Measurements from ENCODE around the gene PWWP2B. TPM values are rescaled to one million over a fixed set of nuclear protein-coding genes. Genes with fewer than 3 reads are reported as not detected.

Gene PWWP2B
- total and polyA plus RNA-seq, 2 of the 8 experiments (the other 6 are each of a cell fraction or from before 2014, with no cell fraction given), result 5.3 to 10.8 TPM

DNA sequence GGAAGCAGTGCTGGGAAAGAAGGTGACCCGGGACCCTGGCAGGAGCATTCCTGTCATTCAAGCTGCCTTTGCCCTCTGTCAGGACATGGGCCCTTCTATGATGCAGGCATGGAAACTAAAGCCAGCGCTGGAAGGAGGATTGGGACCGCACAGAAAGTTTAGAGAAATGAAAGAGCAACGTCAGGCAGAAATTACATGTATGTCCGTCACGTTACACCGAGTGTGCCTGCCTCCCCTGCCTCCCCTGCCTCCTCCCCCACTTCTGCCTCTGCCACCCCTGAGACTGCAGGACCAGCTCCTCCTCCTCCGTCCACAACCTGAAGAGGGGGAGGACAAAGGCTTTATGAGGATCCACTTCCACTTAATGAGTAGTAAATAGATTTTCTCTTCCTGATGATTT is 13.9 kb upstream of the PWWP2B start:
- Histone ChIP-seq H2BK120ac (replicated peaks; ENCODE audit: low read depth, low read length) (no peak overlapping the region), H4K8ac (ENCODE audit: extremely low read depth, insufficient read depth, low read length) (no peak overlapping the region), H4K5ac (ENCODE audit: insufficient read length, low read depth, low read length) (no peak overlapping the region), H2BK15ac (ENCODE audit: low read length) (no peak overlapping the region), H4K20me1 (replicated peaks in 1 of 2; ENCODE audit: control insufficient read depth in 1 of 2, insufficient read depth in 2 of 2, low read length in 2 of 2) (no peaks in the 10 kb centered on the region), H3K9ac (replicated peaks in 1 of 4; ENCODE audit: extremely low read depth in 1 of 4, low read depth in 3 of 4, low read length in 3 of 4) (no peak overlapping the region), H2AFZ (ENCODE audit: low read length) (no peak overlapping the region), H3K9me3 (ENCODE audit: insufficient read depth in 2 of 2, low read depth in 1 of 2, low read length in 1 of 2) (no peaks in the 10 kb centered on the region), H3K4ac (replicated peaks; ENCODE audit: insufficient read length, low read depth, low read length) (no peak overlapping the region), H3K79me1 (ENCODE audit: low read depth, low read length) (no peaks in the 10 kb centered on the region), H3K4me3 (ENCODE audit: extremely low read depth in 1 of 4, insufficient read depth in 2 of 4, low read depth in 3 of 4, low read length in 4 of 4) (no peak overlapping the region), H3K27ac (ENCODE audit: low read depth, low read length) (no peak overlapping the region), H3K56ac (replicated peaks; ENCODE audit: insufficient read length, low read depth, low read length) (no peak overlapping the region), H2BK5ac (ENCODE audit: low read depth, low read length) (no peak overlapping the region), H2AK5ac (ENCODE audit: low read depth, low read length) (no peak overlapping the region), H2BK20ac (ENCODE audit: low read length) (no peak overlapping the region), H3K18ac (ENCODE audit: extremely low read depth, low read length) (no peak overlapping the region), H3K27me3 (replicated peaks in 1 of 4; ENCODE audit: control insufficient read depth in 3 of 4, extremely low read depth in 1 of 4, insufficient read depth in 3 of 4, low read length in 3 of 4) (no peaks in the 10 kb centered on the region), H3K79me2 (ENCODE audit: control insufficient read depth in 1 of 2, insufficient read depth in 2 of 2, low read length in 2 of 2) (no peaks in the 10 kb centered on the region), H3K36me3 (ENCODE audit: control insufficient read depth in 2 of 4, insufficient read depth in 4 of 4, low read length in 3 of 4) (no peaks in the 10 kb centered on the region), H3K4me1 (replicated peaks in 1 of 4; ENCODE audit: control insufficient read depth in 3 of 4, insufficient read depth in 4 of 4, low read length in 3 of 4) (no peaks in the 10 kb centered on the region; a peak in 2 of 7 replicates), H3K23ac (ENCODE audit: insufficient read length) (no peak overlapping the region), H3K4me2 (ENCODE audit: insufficient read depth in 1 of 2, low read depth in 2 of 2, low read length in 2 of 2) (no peak overlapping the region), H2BK12ac (ENCODE audit: low read depth, low read length) (no peak overlapping the region), H3K14ac (ENCODE audit: insufficient read length) (no peak overlapping the region), H3K23me2 (ENCODE audit: low read depth, low read length) (no peaks in the 10 kb centered on the region), H4K91ac (replicated peaks; ENCODE audit: insufficient read length, low read length) (no peak overlapping the region)
- no peak for TF ChIP-seq SIN3A (conservative IDR thresholded peaks at IDR 0.05 in 1 of 2, IDR thresholded peaks at IDR 0.05 in 1 of 2; ENCODE audit: low read depth in 1 of 2, low read length in 2 of 2)
- no peak for TF ChIP-seq JUND (IDR thresholded peaks at IDR 0.05; ENCODE audit: low read length)
- TF ChIP-seq MAFK (IDR thresholded peaks at IDR 0.05; ENCODE audit: low read depth, low read length), result no peak
- TF ChIP-seq ASH2L (IDR thresholded peaks at IDR 0.05; ENCODE audit: low read length), result no peak
- TF ChIP-seq KDM4A (IDR thresholded peaks at IDR 0.05; ENCODE audit: low read depth, low read length, severe bottlenecking), result no peak
- TF ChIP-seq, protein P1, sequence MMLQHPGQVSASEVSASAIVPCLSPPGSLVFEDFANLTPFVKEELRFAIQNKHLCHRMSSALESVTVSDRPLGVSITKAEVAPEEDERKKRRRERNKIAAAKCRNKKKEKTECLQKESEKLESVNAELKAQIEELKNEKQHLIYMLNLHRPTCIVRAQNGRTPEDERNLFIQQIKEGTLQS (IDR thresholded peaks at IDR 0.05; ENCODE audit: insufficient read depth, low read depth, low read length), result no peak
- no peak for TF ChIP-seq YY1 (IDR thresholded peaks at IDR 0.05; ENCODE audit: low read depth, low read length)
- no peak for TF ChIP-seq ZNF274 (IDR thresholded peaks at IDR 0.05; ENCODE audit: borderline replicate concordance, extremely low read depth, low read length)
- TF ChIP-seq RXRA (IDR thresholded peaks at IDR 0.05; ENCODE audit: insufficient read depth, low read depth, low read length), result no peak
- TF ChIP-seq TAF1 (IDR thresholded peaks at IDR 0.05; ENCODE audit: low read depth, low read length), result no peak
- DNase-seq (ENCODE audit: low read depth in 1 of 2, low spot score in 2 of 2) (no peak), FAIRE-seq (no peak)
- POLR2A ChIA-PET (ENCODE audit: partially characterized antibody), result interaction anchor here (0.9 kb wide), 1 partner anchor 62 kb away, joined by 3 read pairs; no protein-coding TSS in a partner anchor
- CTCF ChIA-PET (ENCODE audit: partially characterized antibody), result interaction anchor here (0.6 to 1.2 kb wide), 9 partner anchors 10 to 252 kb away, joined by 3 to 5 read pairs (median 4); no protein-coding TSS in a partner anchor
- 85% methylated on average over 8 of the region's 8 CpGs; no CpG with 5 or more reads in 1 of the 2 experiments for WGBS, 2 experiments (ENCODE audit: extremely low coverage in 1 of 2, insufficient coverage in 1 of 2, insufficient read length in 1 of 2, insufficient replicate concordance in 2 of 2, low coverage in 1 of 2, low lambda C conversion rate in 2 of 2, missing lambda C conversion rate in 1 of 2)

Data from H1 (cell line).